GM12891 (cell line): ENCODE measurements around the gene POGLUT3.

Source experiments
- POLR2A ChIP-seq: IDR thresholded peaks from 2 replicates; pipeline ENCODE4 v1.6.1; 2011; ENCODE audit warnings: low read depth, low read length, control low read depth
- POLR2AphosphoS5 ChIP-seq: IDR thresholded peaks from 2 replicates; pipeline ENCODE4 v1.6.1; 2011; ENCODE audit warnings: low read depth, low read length, control low read depth
- SPI1 ChIP-seq: IDR thresholded peaks from 2 replicates; pipeline ENCODE4 v1.6.1; 2011; ENCODE audit warnings: low read depth, low read length, control low read depth
- TAF1 ChIP-seq: IDR thresholded peaks from 2 replicates; pipeline ENCODE4 v1.6.1; 2011; ENCODE audit warnings: low read depth, low read length, control low read depth

DNA sequence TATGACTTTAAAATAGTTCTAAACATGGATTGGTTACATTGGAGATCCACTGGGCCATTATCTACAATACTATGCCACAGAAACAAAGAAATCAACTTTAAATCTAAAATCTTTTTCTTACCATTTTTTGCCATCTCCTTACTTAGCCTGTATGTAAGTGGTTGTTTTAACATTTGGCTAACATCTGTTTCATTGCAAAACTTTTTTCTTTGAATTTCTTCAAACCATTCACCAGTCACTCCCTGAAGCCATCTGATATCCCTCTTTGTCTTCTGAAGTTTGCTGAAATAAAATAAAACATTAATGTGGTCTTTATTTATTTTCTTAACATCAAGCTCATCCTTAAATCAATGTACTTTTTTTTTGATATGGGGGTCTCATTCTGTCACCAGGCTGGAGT is 43.3 kb upstream of the POGLUT3 start:
- TF ChIP-seq POLR2AphosphoS5 (no peak), POLR2A (no peak), TAF1 (no peak), SPI1 (no peak)
